HL-60 (cell line): Measurements from ENCODE around the gene MRTFA.

Experiments
- REST ChIP-seq: IDR thresholded peaks from 2 replicates; pipeline ENCODE4 v1.6.1; 2012; ENCODE audit warnings: low read depth; ENCODE audit not compliant: insufficient replicate concordance
- TF ChIP-seq, protein P1 (sequence below): IDR thresholded peaks from one replicate; pipeline ENCODE4 v1.5.1; 2011; ENCODE audit warnings: low read length, control low read depth, inconsistent platforms; ENCODE audit not compliant: insufficient read depth

- TF ChIP-seq REST, result no peak
- TF ChIP-seq, protein P1, sequence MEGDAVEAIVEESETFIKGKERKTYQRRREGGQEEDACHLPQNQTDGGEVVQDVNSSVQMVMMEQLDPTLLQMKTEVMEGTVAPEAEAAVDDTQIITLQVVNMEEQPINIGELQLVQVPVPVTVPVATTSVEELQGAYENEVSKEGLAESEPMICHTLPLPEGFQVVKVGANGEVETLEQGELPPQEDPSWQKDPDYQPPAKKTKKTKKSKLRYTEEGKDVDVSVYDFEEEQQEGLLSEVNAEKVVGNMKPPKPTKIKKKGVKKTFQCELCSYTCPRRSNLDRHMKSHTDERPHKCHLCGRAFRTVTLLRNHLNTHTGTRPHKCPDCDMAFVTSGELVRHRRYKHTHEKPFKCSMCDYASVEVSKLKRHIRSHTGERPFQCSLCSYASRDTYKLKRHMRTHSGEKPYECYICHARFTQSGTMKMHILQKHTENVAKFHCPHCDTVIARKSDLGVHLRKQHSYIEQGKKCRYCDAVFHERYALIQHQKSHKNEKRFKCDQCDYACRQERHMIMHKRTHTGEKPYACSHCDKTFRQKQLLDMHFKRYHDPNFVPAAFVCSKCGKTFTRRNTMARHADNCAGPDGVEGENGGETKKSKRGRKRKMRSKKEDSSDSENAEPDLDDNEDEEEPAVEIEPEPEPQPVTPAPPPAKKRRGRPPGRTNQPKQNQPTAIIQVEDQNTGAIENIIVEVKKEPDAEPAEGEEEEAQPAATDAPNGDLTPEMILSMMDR, result no peak
These were observed 93.5 kb downstream of the MRTFA start for GRCh38 chr22:40542821-40543540.
